IMR-90 (cell line): Measurements from ENCODE around the gene DHRS3. TPM values are rescaled to one million over a fixed set of nuclear protein-coding genes. Genes with fewer than 3 reads are reported as not detected.

Experiments
- ATAC-seq: fragments of 200-7000 bp; cut with Tn5 transposase; 2 replicates; pipeline ENCODE4 v1.9.1; 2020; ENCODE audit warnings: low read depth, mild to moderate bottlenecking, moderate library complexity
- BruUV-seq: library from RNA; stranded (reverse); fragments of 400-500 nt; replicated peaks from 2 replicates; lab custom pipeline; 2021; lab: Mats Ljungman, UMichigan
- CTCF ChIA-PET: fragments of 300-600 bp; formaldehyde crosslinking; extraction: SDS; loops from one replicate; lab custom pipeline; 2021; ENCODE audit warnings: antibody characterized with exemption; lab: Yijun Ruan, JAX
- POLR2A ChIA-PET: fragments of 300-600 bp; sonication (Branson Sonifier 250); formaldehyde crosslinking; loops from one replicate; lab custom pipeline; 2022; ENCODE audit warnings: antibody characterized with exemption; ENCODE audit not compliant: unreplicated experiment; lab: Charles Lee
- DNase-seq: peaks from one replicate; pipeline ENCODE4 v3.0.0; 2013
- H2AFZ ChIP-seq: replicated peaks from 2 replicates; pipeline ENCODE3; 2013; ENCODE audit warnings: low read length, mild to moderate bottlenecking; ENCODE audit not compliant: poor library complexity
- H2AK5ac ChIP-seq: 2 replicates; pipeline ENCODE4 v1.6.1; 2013; ENCODE audit warnings: low read depth, low read length, inconsistent platforms
- H2AK9ac ChIP-seq: replicated peaks from 2 replicates; pipeline ENCODE3; 2013; ENCODE audit warnings: mild to moderate bottlenecking, low read depth, low read length, moderate library complexity; ENCODE audit not compliant: poor library complexity
- H2BK120ac ChIP-seq: 2 replicates; pipeline ENCODE4 v1.6.1; 2013; ENCODE audit warnings: low read depth, low read length, inconsistent platforms
- H2BK15ac ChIP-seq: 3 replicates; pipeline ENCODE4 v1.6.1; 2013; ENCODE audit warnings: low read depth, low read length, inconsistent platforms
- H2BK20ac ChIP-seq: 2 replicates; pipeline ENCODE4 v1.6.1; 2013; ENCODE audit warnings: low read depth, mild to moderate bottlenecking, inconsistent platforms, low read length, moderate library complexity
- H2BK5ac ChIP-seq: 2 replicates; pipeline ENCODE4 v1.6.1; 2013; ENCODE audit warnings: mild to moderate bottlenecking, low read depth, low read length, inconsistent platforms; ENCODE audit not compliant: poor library complexity, severe bottlenecking
- H3K14ac ChIP-seq: replicated peaks from 2 replicates; pipeline ENCODE4 v1.6.1; 2013; ENCODE audit warnings: low read depth, low read length, inconsistent platforms
- H3K18ac ChIP-seq: 2 replicates; pipeline ENCODE4 v1.6.1; 2013; ENCODE audit warnings: low read depth, low read length, control low read depth
- H3K23ac ChIP-seq: 2 replicates; pipeline ENCODE4 v1.6.1; 2013; ENCODE audit warnings: low read depth, low read length, inconsistent platforms
- H3K27ac ChIP-seq: 2 replicates; pipeline ENCODE4 v1.5.1; 2013; ENCODE audit warnings: mild to moderate bottlenecking, control low read depth, low read length; ENCODE audit not compliant: insufficient read depth
- H3K27me3 ChIP-seq: 2 replicates; pipeline ENCODE4 v1.6.1; 2013; ENCODE audit warnings: low read length; ENCODE audit not compliant: control insufficient read depth, insufficient read depth
- H3K36me3 ChIP-seq: 2 replicates; pipeline ENCODE4 v1.6.1; 2013; ENCODE audit warnings: low read length, mixed read lengths; ENCODE audit not compliant: control insufficient read depth, insufficient read depth
- H3K4ac ChIP-seq: 2 replicates; pipeline ENCODE4 v1.6.1; 2013; ENCODE audit warnings: low read depth, low read length, inconsistent platforms
- H3K4me1 ChIP-seq: 2 replicates; pipeline ENCODE4 v1.6.1; 2013; ENCODE audit warnings: low read length, mixed read lengths; ENCODE audit not compliant: control insufficient read depth, insufficient read depth
- H3K4me2 ChIP-seq: 2 replicates; pipeline ENCODE4 v1.6.1; 2013; ENCODE audit warnings: low read depth, mild to moderate bottlenecking, control low read depth, low read length, moderate library complexity
- H3K4me3 ChIP-seq: 2 replicates; pipeline ENCODE4 v1.5.1; 2013; ENCODE audit warnings: low read depth, mild to moderate bottlenecking, control low read depth, low read length, moderate library complexity; ENCODE audit not compliant: insufficient read depth
- H3K56ac ChIP-seq: 2 replicates; pipeline ENCODE4 v1.6.1; 2013; ENCODE audit warnings: low read length, inconsistent platforms; ENCODE audit not compliant: insufficient read depth; ENCODE audit errors: extremely low read depth
- H3K79me1 ChIP-seq, 2 experiments: 2 replicates each; pipeline ENCODE4 v1.6.1; 2013; ENCODE audit warnings: low read length in 2 of 2, inconsistent platforms in 1 of 2, low read depth in 1 of 2
- H3K9ac ChIP-seq: 2 replicates; pipeline ENCODE4 v1.6.1; 2013; ENCODE audit warnings: low read depth, low read length, control low read depth
- H3K9me1 ChIP-seq: 2 replicates; pipeline ENCODE4 v1.6.1; 2013; ENCODE audit warnings: low read length, inconsistent platforms; ENCODE audit not compliant: insufficient read depth
- H3K9me3 ChIP-seq: 2 replicates; pipeline ENCODE4 v1.6.1; 2013; ENCODE audit warnings: low read length; ENCODE audit not compliant: control insufficient read depth, insufficient read depth
- H4K20me1 ChIP-seq: 2 replicates; pipeline ENCODE4 v1.6.1; 2013; ENCODE audit warnings: low read length, inconsistent platforms; ENCODE audit not compliant: insufficient read depth
- H4K5ac ChIP-seq: 2 replicates; pipeline ENCODE4 v1.6.1; 2013; ENCODE audit warnings: mild to moderate bottlenecking, low read depth, low read length, control low read depth
- H4K8ac ChIP-seq, 2 experiments: 2 replicates each; pipeline ENCODE4 v1.6.1; 2013; ENCODE audit warnings: low read depth in 2 of 2, low read length in 2 of 2, control low read depth in 1 of 2, inconsistent platforms in 1 of 2
- H4K91ac ChIP-seq: 2 replicates; pipeline ENCODE4 v1.6.1; 2013; ENCODE audit warnings: low read depth, low read length, inconsistent platforms; ENCODE audit not compliant: insufficient read depth
- CEBPB ChIP-seq: IDR thresholded peaks from 2 replicates; pipeline ENCODE4 v1.6.1; 2012; ENCODE audit warnings: low read depth, low read length, improper control_type of control experiment
- CHD1 ChIP-seq: IDR thresholded peaks from 2 replicates; pipeline ENCODE4 v1.6.1; 2012; ENCODE audit warnings: low read depth, low read length, improper control_type of control experiment
- ELK1 ChIP-seq: fragments of 150-350 bp; IDR thresholded peaks from 2 replicates; pipeline ENCODE4 v1.6.1; 2016; ENCODE audit warnings: low read depth, mild to moderate bottlenecking, low read length, moderate library complexity, borderline replicate concordance
- MAFK ChIP-seq: IDR thresholded peaks from 2 replicates; pipeline ENCODE4 v1.6.1; 2012; ENCODE audit warnings: low read depth, low read length, improper control_type of control experiment
- MAZ ChIP-seq: IDR thresholded peaks from 2 replicates; pipeline ENCODE4 v1.6.1; 2012; ENCODE audit warnings: low read depth, mild to moderate bottlenecking, low read length, improper control_type of control experiment, moderate library complexity, borderline replicate concordance
- POLR2A ChIP-seq: IDR thresholded peaks from 2 replicates; pipeline ENCODE4 v1.6.1; 2012; ENCODE audit warnings: mild to moderate bottlenecking, low read depth, low read length
- RAD21 ChIP-seq: IDR thresholded peaks from 2 replicates; pipeline ENCODE4 v1.6.1; 2012; ENCODE audit warnings: low read length, improper control_type of control experiment
- RCOR1 ChIP-seq: IDR thresholded peaks from 2 replicates; pipeline ENCODE4 v1.6.1; 2012; ENCODE audit warnings: mild to moderate bottlenecking, low read length, improper control_type of control experiment; ENCODE audit not compliant: insufficient replicate concordance
- RFX5 ChIP-seq: IDR thresholded peaks from 2 replicates; pipeline ENCODE4 v1.8.0; 2012; ENCODE audit warnings: low read depth, mild to moderate bottlenecking, low read length, moderate library complexity
- SMC3 ChIP-seq: fragments of 150-350 bp; IDR thresholded peaks from 2 replicates; pipeline ENCODE4 v1.6.1; 2016; ENCODE audit warnings: low read depth, mild to moderate bottlenecking, antibody characterized with exemption, low read length, moderate library complexity
- USF2 ChIP-seq: fragments of 150-350 bp; IDR thresholded peaks from 2 replicates; pipeline ENCODE4 v1.6.1; 2017; ENCODE audit warnings: mild to moderate bottlenecking, antibody characterized with exemption, low read length, low read depth
- WGBS, 2 experiments: methylation state at CpG; one replicate each; pipeline versions ENCODE4 v1.1.5 to v1.1.7; 2013; ENCODE audit warnings: missing lambda C conversion rate in 2 of 2; ENCODE audit not compliant: insufficient read length in 1 of 2; ENCODE audit errors: extremely low coverage in 2 of 2; 5-methylcytosine and 5-hydroxymethylcytosine counted together
- dilution Hi-C: fragments of 300-500 bp; cut with HindIII; formaldehyde crosslinking; loops from one replicate; pipeline ENCODE4 v1.14.3; 2018; ENCODE audit warnings: low sequenced_read_pairs; ENCODE audit not compliant: unreplicated experiment
- in situ Hi-C: fragments of 300-500 bp; cut with MboI; formaldehyde crosslinking; loops from 3 replicates; pipeline ENCODE4 v1.14.3; 2019; ENCODE audit warnings: low sequenced_read_pairs, inconsistent platforms, mixed read lengths
- intact Hi-C: fragments of 100-400 bp; cut with micrococcal nuclease; formaldehyde crosslinking; loops from 2 replicates; pipeline ENCODE4 v1.10.0; 2022
- polyA plus RNA-seq, 3 experiments: library from polyadenylated mRNA; depleted of rRNA; stranded (reverse); fragments of >200 nt; gene quantifications; 2 replicates each; pipeline ENCODE4 v1.2.3, GENCODE V29; 2012; ENCODE audit warnings: low replicate concordance in 1 of 3
- total RNA-seq: library from RNA; depleted of rRNA; stranded (reverse); fragments of >200 nt; gene quantifications from 2 replicates; pipeline ENCODE4 v1.2.3, GENCODE V29; 2012
- TF ChIP-seq, protein P1 (sequence below): conservative IDR thresholded peaks from 2 replicates; pipeline ENCODE4 v1.5.1; 2012; ENCODE audit warnings: mild to moderate bottlenecking, low read depth, low read length, improper control_type of control experiment

DHRS3 gene
- total and polyA plus RNA-seq, 2 of the 4 experiments (the other 2 are of a cell fraction), result 11.2 to 14.5 TPM

DNA sequence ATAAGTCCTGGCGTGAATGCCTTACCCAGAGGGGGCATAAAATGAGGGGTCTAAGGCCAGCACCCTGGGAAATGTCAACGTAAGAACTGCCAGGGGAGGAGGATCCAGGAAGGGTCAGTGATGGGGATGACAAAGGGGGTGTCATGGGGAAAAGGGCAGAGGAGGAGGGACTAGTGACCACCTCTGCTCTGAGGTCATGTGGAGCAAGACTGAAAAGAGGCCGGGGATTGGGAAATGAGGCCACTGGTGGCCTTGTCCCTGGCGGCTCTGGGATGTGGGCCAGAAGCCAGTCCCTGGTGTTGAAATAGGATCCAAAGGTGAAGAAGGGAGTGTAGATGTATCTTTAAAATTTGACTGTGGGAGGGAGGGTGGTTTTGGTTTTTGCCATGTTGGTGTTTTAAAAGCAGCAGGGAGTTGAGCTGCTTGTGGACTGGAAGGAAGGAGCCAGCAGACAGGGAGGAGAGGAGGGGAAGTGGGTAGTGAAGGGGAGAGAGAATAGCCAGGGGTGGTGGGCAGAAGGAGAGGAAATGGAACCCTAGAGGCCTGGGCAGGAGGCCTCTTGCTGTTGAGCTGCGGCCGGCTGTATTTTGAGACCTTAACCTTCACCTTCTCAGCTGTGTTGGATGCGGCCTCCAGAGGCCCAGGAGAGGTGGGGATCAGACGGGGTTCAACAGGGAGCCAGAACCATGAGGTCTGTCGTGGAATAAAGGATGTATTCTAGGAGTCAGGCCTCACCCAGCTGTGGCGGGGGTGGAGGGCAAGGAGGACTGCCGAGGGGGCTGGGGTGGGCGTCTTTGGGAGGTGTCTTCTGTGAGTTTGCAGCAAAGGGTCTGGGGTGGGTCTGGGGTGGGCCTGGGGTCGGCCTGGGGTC, 92.5 kb downstream of the DHRS3 start (continued):
- TF ChIP-seq CEBPB (no peak), CHD1 (no peak)

DNA sequence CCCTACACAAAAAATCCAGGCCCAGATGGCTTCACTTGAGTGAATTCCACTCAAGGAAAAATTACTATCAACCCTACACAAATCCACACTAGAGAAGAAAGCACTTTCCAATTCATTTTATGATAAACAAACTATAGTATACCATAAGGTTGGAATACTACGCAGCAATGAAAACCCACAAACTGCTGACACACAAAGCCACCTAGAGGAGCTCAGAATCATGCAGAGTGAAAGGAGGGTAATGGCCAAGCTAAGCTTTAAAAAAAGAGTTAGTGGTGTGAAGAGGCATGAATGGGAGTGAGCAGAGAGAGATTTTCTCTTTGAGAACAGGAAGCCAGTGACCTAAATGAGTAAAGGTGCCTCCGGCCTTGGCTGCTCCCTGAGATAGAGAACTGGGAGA, 93.7 kb downstream of the DHRS3 start:
- H4K8ac ChIP-seq, result no peak overlapping the region
- H3K9me3 ChIP-seq, result no peaks in the 10 kb centered on the region
- H3K56ac ChIP-seq, result no peak overlapping the region
- no CpG with 5 or more reads among the region's 2 CpGs for WGBS, 2 experiments
- ChIA-PET POLR2A (no interaction called here), CTCF (no interaction called here)
- H2BK5ac ChIP-seq, result no peak overlapping the region
- H3K4me1 ChIP-seq, result peaks cover 10% of the 10 kb centered on the region
- 0 out of 2 replicates have a peak, but pooled peaks cover 4% of the 10 kb centered on the region for H3K9me1 ChIP-seq
- no peaks in the 10 kb centered on the region for H3K27me3 ChIP-seq
- no peak for DNase-seq
- no peaks in the 10 kb centered on the region for H3K36me3 ChIP-seq
- no peak overlapping the region for H4K5ac ChIP-seq
- no peak overlapping the region for H2AK9ac ChIP-seq
- intact Hi-C loops (no loop called here), dilution Hi-C loops (no loop called here), in situ Hi-C loops (no loop called here)
- H4K20me1 ChIP-seq, result no peaks in the 10 kb centered on the region
- H3K27ac ChIP-seq, result no peak overlapping the region
- no TSS peak for BruUV-seq
- no peak overlapping the region for H2AFZ ChIP-seq
- no peak overlapping the region for H3K23ac ChIP-seq
- no peak overlapping the region for H3K14ac ChIP-seq
- H3K9ac ChIP-seq, result no peak overlapping the region
- no peak overlapping the region for H3K18ac ChIP-seq
- no peak overlapping the region for H3K4ac ChIP-seq
- no peak overlapping the region for H3K4me3 ChIP-seq
- no peak overlapping the region for H4K91ac ChIP-seq
- H3K4me2 ChIP-seq, result no peak overlapping the region
- H2BK120ac ChIP-seq, result no peak overlapping the region
- no peak for ATAC-seq
- no peak overlapping the region for H2AK5ac ChIP-seq
- no peak overlapping the region for H2BK15ac ChIP-seq
- H3K79me1 ChIP-seq, result no peaks in the 10 kb centered on the region
- no peak overlapping the region for H2BK20ac ChIP-seq
- TF ChIP-seq MAZ (no peak), CEBPB (no peak), MAFK (no peak), CHD1 (no peak), SMC3 (no peak), RFX5 (no peak), ELK1 (no peak), RCOR1 (no peak), USF2 (no peak), RAD21 (no peak), POLR2A (no peak)
- TF ChIP-seq, protein P1, sequence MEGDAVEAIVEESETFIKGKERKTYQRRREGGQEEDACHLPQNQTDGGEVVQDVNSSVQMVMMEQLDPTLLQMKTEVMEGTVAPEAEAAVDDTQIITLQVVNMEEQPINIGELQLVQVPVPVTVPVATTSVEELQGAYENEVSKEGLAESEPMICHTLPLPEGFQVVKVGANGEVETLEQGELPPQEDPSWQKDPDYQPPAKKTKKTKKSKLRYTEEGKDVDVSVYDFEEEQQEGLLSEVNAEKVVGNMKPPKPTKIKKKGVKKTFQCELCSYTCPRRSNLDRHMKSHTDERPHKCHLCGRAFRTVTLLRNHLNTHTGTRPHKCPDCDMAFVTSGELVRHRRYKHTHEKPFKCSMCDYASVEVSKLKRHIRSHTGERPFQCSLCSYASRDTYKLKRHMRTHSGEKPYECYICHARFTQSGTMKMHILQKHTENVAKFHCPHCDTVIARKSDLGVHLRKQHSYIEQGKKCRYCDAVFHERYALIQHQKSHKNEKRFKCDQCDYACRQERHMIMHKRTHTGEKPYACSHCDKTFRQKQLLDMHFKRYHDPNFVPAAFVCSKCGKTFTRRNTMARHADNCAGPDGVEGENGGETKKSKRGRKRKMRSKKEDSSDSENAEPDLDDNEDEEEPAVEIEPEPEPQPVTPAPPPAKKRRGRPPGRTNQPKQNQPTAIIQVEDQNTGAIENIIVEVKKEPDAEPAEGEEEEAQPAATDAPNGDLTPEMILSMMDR, result no peak
